OCI-LY3 (cell line): ENCODE results near the gene GRK1.

Source experiments
- H2AFZ ChIP-seq: fragments of 200-600, 300-600 bp; shearing (Covaris generic); 2 replicates; pipeline ENCODE4 v1.6.0; 2014; ENCODE audit warnings: antibody characterized with exemption, low read depth, low read length
- H3K27ac ChIP-seq: fragments of 200-600, 300-600 bp; sonication (generic); 2 replicates; pipeline ENCODE4 v1.5.1; 2014; ENCODE audit warnings: mild to moderate bottlenecking, low read length, moderate library complexity, mixed read lengths
- H3K27me3 ChIP-seq: fragments of 200-600, 300-600 bp; sonication (generic); 2 replicates; pipeline ENCODE4 v1.6.1; 2014; ENCODE audit warnings: low read depth, low read length, mixed read lengths
- H3K36me3 ChIP-seq: fragments of 200-600, 300-600 bp; sonication (generic); replicated peaks from 2 replicates; pipeline ENCODE3; 2014; ENCODE audit warnings: low read depth, low read length, mixed read lengths
- H3K4me1 ChIP-seq: fragments of 300-600, 200-600 bp; sonication (generic); 2 replicates; pipeline ENCODE4 v1.6.1; 2014; ENCODE audit warnings: low read length, mixed read lengths
- H3K4me2 ChIP-seq: fragments of 200-600, 300-600 bp; sonication (generic); 2 replicates; pipeline ENCODE4 v1.6.1; 2014; ENCODE audit warnings: low read length, mixed read lengths
- H3K4me3 ChIP-seq: fragments of 300-600, 200-600 bp; sonication (generic); 2 replicates; pipeline ENCODE4 v1.5.1; 2014; ENCODE audit warnings: antibody characterized with exemption, mild to moderate bottlenecking, low read length, moderate library complexity
- H3K79me2 ChIP-seq: fragments of 300-600, 200-600 bp; shearing (Covaris generic); 2 replicates; pipeline ENCODE4 v1.6.1; 2014; ENCODE audit warnings: mild to moderate bottlenecking, low read length, mixed read lengths
- H3K9ac ChIP-seq: fragments of 300-600, 200-600 bp; shearing (Covaris generic); 2 replicates; pipeline ENCODE4 v1.6.0; 2014; ENCODE audit warnings: mild to moderate bottlenecking, low read length, moderate library complexity
- H3K9me3 ChIP-seq: fragments of 200-600, 300-600 bp; shearing (Covaris generic); 2 replicates; pipeline ENCODE4 v1.6.1; 2014; ENCODE audit warnings: low read length, mixed read lengths; ENCODE audit not compliant: insufficient read depth
- H4K20me1 ChIP-seq: fragments of 200-600, 300-600 bp; sonication (generic); 2 replicates; pipeline ENCODE4 v1.6.1; 2016; ENCODE audit warnings: low read length, mixed read lengths; ENCODE audit not compliant: insufficient read depth
- CTCF ChIP-seq: fragments of 200-600, 300-600 bp; sonication (generic); IDR thresholded peaks from 2 replicates; pipeline ENCODE4 v1.5.1; 2014; ENCODE audit warnings: antibody characterized with exemption, low read length, low read depth
- EZH2phosphoT487 ChIP-seq: fragments of 200-600 bp; shearing (Covaris generic); IDR thresholded peaks from 2 replicates; pipeline ENCODE4 v1.6.1; 2018; ENCODE audit warnings: antibody characterized with exemption, mixed run types, low read depth

The GRK1 gene

GRCh38 chr13:113761136-113761535 is 94.1 kb downstream of the GRK1 start:
- Histone ChIP-seq H3K4me2 (no peak overlapping the region), H3K4me3 (no peak overlapping the region), H3K9me3 (no peaks in the 10 kb centered on the region; the same call in 1 of the 2 replicates), H3K27ac (no peak overlapping the region), H3K36me3 (no peaks in the 10 kb centered on the region), H3K9ac (no peak overlapping the region), H3K27me3 (peaks cover 34% of the 10 kb centered on the region), H4K20me1 (no peaks in the 10 kb centered on the region), H3K4me1 (peaks cover 7% of the 10 kb centered on the region), H3K79me2 (no peaks in the 10 kb centered on the region), H2AFZ (no peak overlapping the region)
- TF ChIP-seq CTCF (no peak), EZH2phosphoT487 (no peak)

DNA sequence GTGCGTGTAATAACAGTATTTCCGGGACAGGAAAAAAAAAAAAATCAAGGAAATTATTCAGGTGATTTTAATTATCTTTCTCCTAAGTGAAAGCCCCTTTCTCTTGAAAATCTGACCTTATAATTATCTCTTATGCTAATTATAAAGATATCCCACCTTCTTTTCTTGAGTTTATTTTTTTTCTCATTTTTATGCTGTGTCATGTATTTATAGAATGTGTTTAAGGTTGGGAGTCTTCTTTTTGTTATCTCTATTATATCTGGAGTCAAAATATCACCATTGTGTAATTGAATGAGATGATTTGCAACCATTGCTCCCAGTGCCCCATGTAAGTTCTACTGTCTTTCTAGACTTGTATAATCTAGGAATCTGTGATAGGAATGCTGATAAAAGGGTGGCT is 95.1 kb downstream of the GRK1 start:
- Histone ChIP-seq H4K20me1 (no peaks in the 10 kb centered on the region), H3K27ac (no peak overlapping the region), H3K4me2 (no peak overlapping the region), H3K4me1 (peaks cover 7% of the 10 kb centered on the region), H3K4me3 (no peak overlapping the region), H3K9ac (no peak overlapping the region), H3K36me3 (no peaks in the 10 kb centered on the region), H3K79me2 (no peaks in the 10 kb centered on the region), H2AFZ (no peak overlapping the region), H3K9me3 (no peaks in the 10 kb centered on the region; the same call in 1 of the 2 replicates), H3K27me3 (peaks cover 34% of the 10 kb centered on the region)
- TF ChIP-seq CTCF (no peak), EZH2phosphoT487 (no peak)

GRCh38 chr13:113762538-113762937 is 95.5 kb downstream of the GRK1 start:
- Histone ChIP-seq H3K27ac (no peak overlapping the region), H4K20me1 (no peaks in the 10 kb centered on the region), H3K9ac (no peak overlapping the region), H3K4me1 (peaks cover 7% of the 10 kb centered on the region), H3K27me3 (peaks cover 38% of the 10 kb centered on the region), H3K4me3 (no peak overlapping the region), H3K36me3 (no peaks in the 10 kb centered on the region), H3K4me2 (no peak overlapping the region), H3K9me3 (no peaks in the 10 kb centered on the region), H3K79me2 (no peaks in the 10 kb centered on the region), H2AFZ (no peak overlapping the region)
- no peak for TF ChIP-seq CTCF
- no peak for TF ChIP-seq EZH2phosphoT487

GRCh38 chr13:113763254-113763653 is 96.2 kb downstream of the GRK1 start:
- Histone ChIP-seq H3K4me3 (no peak overlapping the region), H2AFZ (no peak overlapping the region)
- TF ChIP-seq EZH2phosphoT487, result no peak
- no peak for TF ChIP-seq CTCF

More at GRCh38 chr13:113763254-113763653, 96.2 kb downstream of the GRK1 start:
- Histone ChIP-seq H4K20me1 (no peaks in the 10 kb centered on the region), H3K9me3 (no peaks in the 10 kb centered on the region), H3K27me3 (peaks cover 45% of the 10 kb centered on the region), H3K4me1 (peaks cover 5% of the 10 kb centered on the region), H3K79me2 (no peaks in the 10 kb centered on the region), H3K27ac (no peak overlapping the region), H3K4me2 (no peak overlapping the region), H3K9ac (no peak overlapping the region), H3K36me3 (no peaks in the 10 kb centered on the region)
